RCC 7860 (cell line): ENCODE measurements around the gene MAEA.

ENCODE experiments used
- DNase-seq: peaks from one replicate; pipeline ENCODE4 v3.0.0-alpha.2; 2015; ENCODE audit warnings: low spot score
- FAIRE-seq: peaks from 2 replicates; lab custom pipeline; 2012; peaks lifted over from hg19 to GRCh38; lab: Jason Lieb, UNC

MAEA gene

DNA sequence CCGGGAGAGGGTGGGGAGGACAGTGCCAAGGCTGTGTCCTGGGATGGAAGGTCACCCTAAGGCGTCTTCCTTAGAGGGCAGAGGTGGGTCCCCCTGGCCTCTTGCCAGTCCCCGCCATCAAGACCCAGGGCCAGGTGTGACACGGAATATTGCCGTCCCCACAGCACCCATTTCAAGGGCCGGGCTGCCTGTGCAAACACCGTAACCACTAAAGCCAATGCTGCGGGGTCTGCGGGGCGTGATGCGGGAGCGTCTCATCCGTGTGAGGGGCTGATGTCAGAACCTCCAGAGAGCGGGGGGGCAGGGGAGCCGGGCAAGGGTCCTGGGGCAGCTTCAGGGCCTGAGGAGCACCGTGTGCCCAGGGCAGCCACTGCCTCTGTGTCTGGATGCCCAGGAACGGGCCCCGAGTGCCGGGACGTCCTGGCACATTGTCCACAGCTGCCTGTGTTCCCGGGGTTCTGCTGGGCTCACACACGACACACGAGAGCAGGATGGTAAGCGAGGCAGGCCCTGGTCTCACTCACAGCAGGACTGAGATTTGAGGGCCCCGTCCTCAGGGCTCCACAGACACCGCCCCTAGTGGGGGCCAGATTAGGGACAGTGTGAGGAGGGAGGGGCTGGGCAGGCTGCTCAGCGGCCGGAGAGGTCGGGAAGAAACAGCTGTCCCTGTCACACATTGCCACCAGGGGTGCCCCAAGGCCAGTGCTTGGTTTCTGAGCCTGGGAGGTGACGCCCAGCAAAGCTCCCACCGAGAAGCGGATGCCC is 87.3 kb downstream of the MAEA start:
- FAIRE-seq = no peak

DNA sequence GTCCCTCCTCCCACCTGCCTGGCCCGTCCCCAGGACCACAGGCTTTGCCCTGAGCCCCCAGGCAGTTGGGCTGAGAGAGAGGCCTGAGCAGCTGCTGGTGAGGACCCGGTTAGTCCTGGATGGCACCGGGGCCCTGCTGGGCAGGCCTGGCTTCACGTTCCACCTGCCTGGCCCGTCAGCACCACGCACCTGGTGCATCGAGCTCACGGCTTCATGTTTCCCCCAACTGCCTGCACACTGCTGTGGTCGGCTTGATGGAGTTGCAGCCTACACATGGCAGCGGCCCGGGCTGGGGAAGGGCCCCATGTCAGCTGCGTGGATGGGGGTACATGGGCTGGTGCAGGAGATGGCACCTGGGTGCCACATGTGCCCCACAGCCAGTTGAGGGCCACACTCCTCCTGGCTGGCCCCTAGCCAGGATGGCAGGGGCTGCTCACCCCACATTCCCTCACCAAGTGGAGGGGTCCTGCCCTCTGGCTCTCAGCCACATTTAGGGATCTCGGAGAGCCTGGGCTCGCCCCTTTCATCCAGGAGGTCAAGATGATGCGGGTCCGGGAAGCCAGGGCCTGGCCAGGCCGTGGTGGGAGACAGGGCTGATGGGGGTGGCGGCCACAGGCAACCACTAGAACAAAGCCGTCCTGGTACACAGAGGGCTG is 88.0 kb downstream of the MAEA start:
- no peak for DNase-seq
- no peak for FAIRE-seq

More for the DNA sequence above, 87.3 kb downstream of the MAEA start:
- no peak for DNase-seq

DNA sequence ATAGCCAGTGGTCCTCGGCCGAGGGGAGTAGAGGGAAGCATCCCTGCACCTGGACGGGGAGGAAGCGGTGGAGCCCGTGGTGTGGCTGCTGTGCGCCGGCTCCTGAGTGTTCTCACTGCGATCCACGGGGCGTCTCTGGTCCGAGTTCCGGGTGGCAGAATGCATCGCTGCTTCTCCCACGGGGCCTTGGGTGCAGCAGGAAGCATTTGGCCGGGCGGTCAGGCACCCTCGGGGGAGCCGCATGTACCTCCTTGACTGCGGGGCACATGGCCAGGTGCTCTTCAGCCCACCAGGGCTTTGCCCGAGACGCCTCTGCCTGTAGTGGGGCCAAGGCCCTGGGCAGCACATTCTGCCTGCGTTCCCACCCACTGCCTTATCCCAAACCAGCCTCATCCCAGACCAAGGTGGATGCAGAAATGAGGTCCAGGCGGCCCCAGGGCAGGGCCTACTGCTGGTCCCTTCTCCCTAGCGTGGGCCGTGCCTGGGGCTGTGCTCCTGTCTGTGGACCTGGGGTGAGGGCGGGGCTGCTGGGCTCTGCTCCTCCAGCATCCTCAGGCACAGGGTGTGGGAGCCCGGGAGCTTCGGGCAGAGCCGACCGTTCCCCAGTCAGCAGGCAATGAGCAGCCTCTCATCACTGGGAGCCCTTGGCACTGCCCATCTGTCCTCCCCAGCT is 89.0 kb downstream of the MAEA start:
- FAIRE-seq (no peak), DNase-seq (no peak)

DNA sequence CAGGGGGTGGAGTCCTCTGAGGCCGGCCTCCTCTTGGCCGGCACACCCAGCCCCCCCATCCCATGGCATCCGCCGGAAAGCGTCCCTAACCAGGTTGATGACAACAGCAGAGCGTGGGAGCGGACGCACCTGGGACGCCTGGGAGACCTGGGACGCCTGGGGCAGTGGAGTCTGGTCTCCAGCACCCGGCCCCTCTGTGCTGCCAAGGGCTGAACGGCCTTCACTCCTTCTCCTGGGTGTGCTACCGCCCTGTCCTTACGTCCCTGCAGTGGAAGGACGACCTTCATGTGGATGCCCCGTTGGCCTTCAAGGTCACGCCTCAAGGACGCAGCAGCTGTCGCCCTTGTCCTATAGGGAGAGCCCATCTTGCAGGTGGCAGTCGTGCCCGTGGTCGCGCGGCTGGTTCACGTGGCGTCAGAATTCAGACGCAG is 89.7 kb downstream of the MAEA start:
- DNase-seq (no peak), FAIRE-seq (no peak)

DNA sequence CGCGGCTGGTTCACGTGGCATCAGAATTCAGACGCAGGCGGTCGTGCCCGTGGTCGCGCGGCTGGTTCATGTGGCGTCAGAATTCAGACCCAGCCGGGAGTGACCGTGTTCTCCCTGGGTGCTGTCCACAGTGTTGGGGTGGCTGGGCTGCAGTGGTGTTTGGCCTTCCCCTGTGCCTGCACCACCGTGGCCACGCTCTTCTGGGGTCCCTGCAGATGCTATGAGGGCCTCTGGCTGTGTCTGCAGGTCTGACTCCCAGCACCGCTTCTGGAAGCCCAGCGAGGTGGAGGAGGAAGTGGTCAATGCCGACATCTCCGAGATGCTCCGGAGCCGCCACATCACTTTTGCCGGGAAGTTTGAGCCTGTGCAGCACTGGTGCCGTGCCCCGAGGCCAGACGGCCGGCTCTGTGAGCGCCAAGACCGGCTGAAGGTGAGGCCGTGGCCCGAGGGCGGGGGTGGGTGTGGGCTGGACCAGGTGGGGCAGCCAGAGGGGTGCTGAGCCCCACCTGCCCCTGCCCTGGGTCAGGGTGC is 90.2 kb downstream of the MAEA start:
- FAIRE-seq (no peak), DNase-seq (no peak)

DNA sequence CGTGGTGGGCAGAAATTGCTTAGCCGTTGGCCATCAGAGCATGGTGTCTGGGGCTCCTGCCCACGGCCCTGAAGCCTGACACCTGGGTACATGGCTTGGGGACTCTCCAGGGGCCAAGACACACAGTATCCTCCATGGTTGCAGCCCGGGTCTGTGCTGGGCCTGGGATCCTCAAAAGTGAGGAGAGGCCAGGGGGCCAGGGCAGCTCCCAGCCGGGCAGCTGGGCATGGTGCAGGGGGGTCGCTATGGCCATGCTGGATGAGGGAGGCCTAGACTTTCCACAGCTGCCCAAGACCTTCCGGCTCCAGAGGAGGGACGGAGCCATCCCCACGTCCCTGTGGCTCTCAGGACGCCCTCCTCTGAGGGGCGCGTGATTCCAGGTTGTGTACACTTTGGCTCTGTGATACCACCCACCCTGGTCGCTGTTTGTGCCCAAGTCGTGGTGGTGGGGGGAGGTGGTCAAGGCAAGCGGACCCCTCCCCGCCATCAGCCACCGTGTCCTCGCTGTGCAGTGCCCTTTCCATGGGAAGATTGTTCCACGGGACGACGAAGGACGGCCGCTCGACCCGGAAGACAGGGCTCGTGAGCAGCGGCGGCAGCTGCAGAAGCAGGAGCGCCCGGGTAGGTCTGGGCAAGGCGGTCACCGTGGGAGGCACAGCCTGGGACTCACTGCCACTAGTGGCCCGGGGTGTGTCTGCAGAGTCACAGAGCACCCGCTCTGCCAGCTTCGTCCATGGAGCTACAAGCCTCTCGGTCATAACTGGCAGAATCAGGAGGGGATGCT is 90.9 kb downstream of the MAEA start:
- DNase-seq (no peak), FAIRE-seq (no peak)

DNA sequence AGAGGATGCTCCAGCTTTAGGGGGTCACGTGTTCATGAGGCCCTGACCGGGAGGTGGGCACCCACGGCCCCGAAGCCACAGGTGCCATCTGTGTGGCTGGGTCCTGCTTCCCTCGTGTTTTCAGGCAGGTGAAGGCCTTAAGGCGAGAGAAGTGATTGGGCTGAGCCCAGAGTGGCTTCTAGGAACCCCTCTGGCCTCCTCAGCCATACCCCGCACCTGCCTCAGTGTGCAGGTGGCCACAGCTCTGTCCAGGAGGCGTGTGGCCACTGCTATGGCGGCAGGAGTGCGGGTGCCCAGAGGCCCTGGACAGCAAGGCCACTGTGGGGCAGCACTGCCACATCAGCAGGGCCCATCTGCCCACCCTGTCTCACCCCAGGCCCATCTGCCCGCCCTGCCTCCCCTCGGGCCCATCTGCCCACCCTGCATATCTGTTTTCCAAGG is 91.5 kb downstream of the MAEA start:
- DNase-seq (no peak), FAIRE-seq (no peak)

DNA sequence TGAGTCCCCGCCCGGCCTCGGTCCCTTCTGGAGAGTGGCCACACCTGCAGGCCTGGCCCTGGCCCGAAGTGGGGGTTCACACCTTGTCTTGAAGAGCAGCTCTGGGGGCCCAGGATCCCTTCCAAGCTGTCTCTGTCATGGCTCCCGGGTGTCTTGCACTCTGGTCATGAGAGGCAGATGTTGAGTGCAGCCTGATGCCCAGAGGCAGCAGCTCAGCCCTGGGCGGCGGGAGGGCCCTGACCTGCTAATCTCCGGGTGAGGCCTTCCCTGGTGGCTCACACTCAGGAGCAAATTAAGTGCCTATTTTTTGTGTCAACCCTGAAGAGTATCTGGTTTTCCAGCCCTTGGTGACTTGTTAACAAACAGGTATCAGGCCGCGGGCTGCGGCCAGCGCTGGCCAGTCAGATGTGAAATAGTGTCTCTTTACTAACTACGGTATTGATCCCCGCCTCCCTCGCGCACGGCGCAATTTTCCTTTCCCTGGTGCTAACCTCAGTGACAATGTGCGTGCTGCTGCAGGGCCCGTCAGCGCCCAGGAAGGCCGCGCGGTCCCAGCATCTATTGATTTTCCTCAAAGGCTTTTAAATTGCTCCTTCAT is 92.4 kb downstream of the MAEA start:
- no peak for DNase-seq
- no peak for FAIRE-seq

DNA sequence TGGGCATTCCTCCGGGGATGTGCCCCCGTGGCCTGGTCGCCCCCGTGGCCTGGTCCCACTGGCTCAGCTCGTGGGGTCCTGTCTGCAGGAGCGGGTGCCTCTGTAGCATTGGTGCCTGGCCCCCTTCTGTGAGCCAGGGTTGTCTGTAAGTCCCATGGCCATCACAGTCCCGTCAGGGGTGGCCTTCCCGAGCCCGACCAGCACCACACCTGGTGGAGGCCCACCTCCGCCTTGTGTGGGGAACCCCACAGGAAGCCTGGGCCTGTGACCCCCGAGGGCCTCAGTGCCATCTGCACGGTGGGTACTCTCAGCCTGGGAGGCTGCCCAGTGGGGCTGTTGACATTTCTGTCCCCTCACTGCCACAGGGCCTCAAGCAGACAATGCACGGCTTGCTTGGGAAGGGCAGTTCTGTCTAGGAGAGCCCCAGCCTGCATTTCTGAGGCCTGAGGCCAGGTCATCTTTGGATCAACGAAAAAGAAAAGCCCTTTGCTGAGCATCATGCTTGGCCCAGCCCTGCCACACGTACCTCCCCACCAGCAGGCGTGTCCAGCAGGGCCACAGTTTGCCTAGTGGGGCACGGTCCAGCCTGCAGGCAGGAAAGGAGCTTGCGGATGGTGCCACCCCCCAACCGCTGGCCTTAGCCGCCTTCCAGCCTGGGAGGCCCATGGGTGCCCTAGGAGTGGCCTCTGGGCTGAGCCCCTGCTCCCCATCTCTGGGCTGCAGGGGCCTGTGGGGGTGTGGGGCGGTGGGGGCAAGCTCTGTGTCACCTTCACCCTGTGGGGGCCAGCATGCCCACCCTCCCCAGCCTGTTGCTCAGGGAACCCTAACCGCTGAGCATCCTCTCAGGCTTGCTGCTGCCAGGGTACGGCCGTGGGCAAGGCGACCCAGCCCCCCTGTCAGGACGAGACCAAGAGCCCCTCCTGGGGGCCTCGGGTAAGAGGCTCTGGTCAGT is 93.4 kb downstream of the MAEA start:
- FAIRE-seq (no peak), DNase-seq (no peak)

DNA sequence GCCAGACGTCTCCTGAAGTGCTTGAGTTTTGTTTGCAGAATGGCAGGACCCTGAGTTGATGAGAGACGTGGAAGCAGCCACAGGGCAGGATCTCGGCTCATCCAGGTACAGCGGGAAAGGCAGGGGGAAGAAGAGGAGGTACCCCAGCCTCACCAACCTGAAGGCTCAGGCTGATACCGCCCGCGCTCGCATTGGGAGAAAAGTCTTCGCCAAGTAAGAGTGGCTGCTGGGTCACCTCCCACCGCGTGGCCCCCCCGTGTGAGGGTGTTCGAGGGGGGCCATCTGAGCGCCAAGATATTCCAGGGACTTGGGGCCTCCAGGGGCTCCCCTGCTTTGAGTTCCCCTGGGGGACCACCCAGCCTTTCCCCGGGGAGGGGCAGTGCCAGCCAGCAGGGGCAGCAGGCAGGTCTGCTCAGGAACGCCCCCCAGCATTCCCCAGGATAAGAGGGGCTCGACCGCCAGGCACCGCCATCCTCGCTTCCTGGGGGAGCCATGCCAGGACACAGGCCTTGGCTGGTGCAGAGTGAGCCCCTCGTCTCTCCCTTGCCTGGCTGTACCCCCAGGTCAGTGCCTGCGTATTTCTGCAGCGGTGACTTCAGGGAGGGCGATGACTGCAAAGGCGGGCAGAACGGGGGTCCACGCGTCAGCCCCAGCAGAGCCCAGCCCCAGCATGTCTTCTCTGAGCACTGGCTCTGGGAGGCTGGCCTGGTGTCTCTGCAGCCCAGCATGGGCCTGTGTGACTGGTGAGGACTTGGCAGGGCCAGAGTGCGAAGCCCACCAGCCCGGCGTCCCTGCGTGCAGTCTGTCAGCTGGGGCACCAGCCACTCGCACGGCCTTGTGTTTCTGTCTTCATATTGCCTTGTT is 94.3 kb downstream of the MAEA start:
- FAIRE-seq = no peak
- no peak for DNase-seq

DNA sequence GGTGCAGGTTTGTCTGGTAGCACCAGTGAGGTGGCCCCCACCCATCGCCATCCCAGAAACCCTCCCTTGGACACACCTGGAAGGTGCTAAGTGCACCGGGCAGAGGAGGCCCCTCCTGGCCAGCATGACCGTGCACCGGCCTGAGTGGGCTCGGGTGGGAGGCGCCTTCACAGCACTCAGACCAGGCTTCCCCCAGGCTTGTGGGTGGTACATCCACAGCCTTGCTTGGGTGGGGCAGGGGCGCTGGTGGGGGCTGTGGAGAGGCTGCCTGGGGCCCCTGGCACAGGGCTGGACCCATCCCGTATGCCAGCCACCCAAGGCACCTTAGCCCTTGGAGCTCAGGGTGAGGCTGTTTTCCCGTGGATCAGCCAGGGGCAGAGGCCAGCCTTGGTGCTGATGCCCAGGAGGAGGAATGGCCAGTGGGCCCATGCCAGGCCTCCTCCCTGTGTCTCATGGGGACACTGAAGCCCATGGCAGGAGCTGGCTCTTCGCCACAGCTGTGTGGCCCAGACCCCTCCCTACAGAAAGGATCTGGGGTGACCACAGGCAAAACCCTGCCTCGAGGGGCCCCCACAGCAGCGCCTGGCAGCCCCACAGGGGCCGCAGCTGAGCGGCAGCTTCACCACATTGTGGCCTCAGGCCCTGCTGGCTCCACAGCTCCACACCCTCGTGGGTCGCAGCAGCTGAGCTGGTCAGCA is 95.1 kb downstream of the MAEA start:
- DNase-seq = no peak
- FAIRE-seq = no peak

DNA sequence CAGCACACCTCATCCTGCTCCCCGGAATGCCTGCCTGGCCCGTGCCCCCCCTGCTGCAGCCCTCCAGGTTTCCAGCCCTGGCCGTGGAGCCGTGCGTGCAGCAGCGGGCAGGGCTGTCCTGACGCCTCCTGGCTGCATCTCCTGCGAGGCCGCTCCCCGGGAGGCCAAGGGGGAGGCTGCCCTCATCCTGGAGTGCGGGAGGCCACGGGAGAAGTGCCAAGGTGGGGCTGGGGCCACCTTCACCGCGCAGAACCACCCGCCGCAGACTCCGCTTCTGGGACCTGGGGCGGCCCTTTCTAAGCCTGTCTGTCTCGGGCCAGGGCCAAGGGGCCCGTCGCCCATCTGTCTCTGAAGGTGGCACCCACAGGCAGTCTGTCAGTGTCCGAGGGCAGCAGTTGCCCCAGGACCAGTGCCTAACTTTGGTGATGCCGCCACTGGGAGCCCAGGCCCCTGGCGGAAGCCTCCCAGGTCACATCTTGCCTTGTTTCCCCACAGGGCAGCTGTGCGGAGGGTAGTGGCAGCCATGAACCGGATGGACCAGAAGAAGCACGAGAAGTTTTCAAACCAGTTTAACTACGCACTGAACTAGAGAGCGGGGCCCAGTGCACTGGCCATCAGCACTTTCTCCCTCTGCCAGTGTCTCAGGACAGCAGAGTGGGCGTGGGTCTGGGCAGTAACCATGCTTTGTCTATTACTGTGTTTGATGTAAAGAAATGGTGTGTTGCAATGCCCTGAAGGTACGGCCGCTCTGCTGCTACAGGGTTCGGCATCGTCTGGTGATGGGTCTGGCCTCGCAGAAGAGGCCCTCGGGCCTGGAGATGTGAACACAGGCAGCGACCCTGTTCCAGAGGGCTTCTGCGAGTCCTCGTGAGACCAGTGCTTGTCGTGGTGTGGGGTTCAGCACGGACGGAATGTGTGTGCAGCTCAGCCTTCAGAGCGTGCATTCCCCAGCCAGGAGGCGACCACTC is 96.0 kb downstream of the MAEA start:
- DNase-seq (no peak), FAIRE-seq (no peak)
